SIG-M5 (cell line): ENCODE results near the gene KMT2C.

Experiments used
- DNase-seq: peaks from one replicate; lab custom pipeline; 2025; lab: John Stamatoyannopoulos, UW

KMT2C gene

DNA sequence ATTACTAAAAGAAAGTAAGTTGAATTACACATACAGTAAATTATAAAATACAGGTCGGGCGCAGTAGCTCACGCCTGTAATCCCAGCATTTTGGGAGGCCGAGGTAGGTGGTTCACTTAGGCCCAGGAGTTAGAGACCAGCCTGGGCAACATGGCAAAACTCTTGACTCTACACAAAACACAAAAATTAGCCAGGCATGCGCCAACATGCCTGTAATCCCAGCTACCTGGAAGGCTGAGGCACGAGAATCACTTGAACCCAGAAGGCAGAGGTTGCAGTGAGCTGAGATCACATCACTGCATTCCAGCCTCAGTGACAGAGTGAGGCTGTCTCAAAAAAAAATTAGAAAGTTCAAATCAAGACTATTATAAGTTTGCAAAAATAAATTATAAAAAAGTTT, 235.4 kb downstream of the KMT2C start:
- DNase-seq: no peak

DNA sequence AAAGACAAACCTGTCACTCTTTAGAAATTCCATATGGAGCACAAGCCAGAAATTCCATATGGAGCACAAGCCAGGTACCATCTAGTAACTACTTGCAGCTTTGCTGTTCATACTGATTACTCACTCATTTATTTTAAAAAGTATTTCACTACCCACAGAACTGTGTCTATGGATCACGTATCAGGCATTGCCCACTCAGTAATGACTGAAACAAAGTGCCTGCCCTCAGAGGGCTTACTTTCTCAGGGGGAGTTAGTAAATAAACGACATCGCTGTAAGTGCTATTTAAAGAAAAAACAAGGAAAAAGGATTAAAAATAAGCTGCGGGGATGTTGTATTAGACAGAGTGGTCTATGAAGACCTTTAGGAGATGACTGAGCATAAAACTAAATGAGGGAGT, 239.4 kb downstream of the KMT2C start:
- DNase-seq: no peak

DNA sequence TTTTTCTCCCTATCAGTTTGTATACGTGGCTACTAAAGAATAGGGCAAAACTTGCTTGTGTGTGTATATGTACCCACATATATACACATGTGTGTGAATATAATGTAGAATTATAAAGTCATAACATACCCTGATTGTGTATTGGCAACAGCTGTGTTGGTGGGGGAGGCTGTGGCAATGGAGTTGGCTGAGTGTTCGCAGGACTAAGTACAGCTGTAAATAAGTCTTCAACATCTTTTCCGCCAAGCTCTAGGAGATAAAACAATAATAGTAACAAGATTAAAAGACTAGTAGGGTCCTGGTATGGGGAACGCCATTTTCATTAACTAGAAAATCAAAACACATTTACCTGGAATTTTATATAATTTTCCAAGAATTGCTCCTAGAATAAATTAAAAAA, 241.9 kb downstream of the KMT2C start:
- DNase-seq: no peak

DNA sequence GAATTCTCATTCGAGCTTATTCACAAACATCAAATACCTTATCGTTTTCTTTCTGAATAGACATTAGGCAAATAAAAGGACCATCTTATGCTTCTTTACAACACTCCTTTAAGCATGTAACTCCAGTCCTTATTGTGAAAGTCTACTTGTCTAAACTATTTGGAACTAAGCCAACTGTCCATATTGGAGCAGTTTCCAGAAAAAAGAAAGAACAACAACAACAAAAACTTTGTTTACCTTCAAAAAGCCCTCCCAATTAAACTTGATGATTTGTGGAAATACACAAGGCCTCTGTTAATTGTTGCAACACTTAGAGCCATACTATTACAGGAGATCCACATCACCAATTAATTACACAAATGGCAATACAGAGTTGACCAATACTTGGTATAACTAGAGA, 246.7 kb downstream of the KMT2C start:
- no peak for DNase-seq

DNA sequence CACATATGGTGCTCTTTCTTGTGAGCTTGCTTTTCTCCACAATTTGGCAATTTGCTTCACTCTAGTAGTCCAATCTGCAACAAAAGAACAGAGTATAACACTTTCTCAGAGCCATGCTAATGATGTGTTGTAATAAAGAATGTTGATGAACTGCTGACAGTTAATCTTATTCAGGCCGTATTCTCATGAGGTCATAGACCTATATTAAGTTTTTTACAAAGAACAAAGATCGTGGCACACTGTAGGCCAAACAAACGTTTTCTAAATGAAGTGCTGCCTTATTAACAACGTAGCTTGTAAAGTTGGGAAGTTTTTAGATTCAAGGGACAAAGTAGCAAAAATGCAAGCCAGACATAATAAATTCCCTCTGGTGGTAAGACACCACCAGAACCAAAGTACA, 250.2 kb downstream of the KMT2C start:
- no peak for DNase-seq

DNA sequence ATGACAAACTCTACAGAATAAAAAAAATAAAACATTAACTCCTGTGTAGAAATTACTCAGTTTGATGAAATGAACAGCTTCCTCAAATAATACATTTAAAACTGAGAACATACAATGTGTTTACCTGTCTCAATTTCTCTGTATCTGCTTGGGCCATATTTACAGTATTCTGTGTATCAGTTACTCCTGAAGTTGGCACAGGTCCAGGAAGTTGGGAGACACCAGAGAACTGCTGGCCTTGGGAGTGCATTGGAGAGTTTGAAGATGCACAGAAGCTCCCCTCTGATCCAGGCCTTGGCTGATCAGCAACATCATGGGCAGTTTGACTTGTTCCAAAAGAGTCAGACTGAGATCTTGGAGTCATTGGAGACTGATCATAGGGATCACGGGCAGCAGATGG, 255.2 kb downstream of the KMT2C start:
- DNase-seq: no peak

DNA sequence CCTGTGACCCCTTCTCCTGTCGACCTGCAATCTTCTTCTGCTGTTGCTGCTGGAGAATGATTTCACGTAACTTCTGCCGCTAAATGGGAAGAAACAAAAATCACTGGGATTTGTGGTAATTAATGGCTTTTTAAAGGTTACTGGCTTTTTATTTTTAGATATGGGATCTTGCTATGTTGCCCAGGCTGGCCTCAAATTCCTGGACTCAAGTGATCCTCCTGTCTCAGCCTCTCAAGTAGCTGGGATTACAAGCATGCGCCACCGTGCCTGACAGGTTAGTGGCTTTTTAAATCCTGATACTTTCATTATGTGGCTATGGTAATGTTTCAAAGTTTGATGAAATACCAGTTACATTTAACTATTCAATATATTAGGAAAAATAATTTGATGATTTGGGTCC, 255.8 kb downstream of the KMT2C start:
- DNase-seq: no peak

DNA sequence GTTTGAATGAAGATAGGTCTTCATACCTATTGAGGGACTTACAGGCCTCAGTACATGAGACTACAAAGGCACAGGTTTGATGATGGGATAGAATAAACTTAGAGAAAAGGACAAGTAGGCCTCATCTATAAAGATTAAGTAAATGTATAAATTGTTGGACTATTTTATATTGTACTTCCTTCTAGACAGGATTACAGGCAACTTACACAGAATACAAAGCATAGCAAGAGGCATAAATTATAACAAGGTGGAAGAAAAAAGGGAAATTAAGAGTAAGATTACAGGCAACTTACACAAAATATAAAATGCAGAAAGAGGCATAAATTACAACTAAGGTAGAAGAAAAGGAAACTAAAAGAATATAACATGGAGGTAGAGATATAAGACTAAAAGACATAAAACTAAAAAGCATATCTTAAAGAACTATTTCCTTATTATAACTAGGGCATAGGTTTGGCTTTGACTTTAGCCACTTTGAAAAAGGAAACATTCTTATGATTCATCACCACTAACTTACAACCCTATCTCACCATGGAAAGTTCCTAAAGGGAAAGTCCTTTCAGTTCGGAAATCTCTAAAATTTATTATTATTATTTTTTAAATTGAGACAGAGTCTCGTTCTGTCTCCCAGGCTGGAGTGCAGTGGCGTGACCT, 257.3 kb downstream of the KMT2C start:
- no peak for DNase-seq

DNA sequence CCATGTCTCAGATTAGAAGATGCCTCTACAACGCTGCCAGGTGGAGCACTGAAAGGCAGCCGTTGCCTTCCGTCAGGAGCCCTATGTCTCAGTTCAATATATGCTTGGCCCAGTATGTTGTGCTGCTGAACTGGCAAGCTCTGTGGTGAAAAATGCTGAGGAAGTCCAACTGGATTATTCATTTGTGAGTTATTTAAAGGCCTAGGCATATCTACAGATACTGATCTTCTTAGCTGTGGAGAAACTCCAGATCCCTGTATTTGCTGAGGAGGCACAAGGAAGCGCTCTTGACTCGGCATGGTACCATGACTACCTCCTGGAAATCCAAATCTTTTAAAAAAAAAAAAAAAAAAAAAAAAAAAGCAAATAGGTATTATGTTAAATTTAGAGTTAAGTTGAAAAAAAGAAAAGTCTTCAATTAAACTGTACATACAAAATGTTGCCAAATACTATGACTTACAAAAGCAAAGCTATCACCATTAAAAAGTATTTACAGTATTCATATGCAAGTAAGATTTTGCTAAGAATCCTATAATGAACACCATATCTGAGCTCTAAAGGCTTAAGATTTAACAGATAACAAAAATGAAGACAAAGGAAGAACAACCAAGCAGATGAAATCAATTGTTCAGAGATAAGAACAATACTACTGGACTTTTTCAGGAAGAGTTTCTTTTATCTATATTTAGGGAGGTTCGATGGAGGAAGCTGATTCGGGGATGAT, 258.0 kb downstream of the KMT2C start:
- DNase-seq: no peak

DNA sequence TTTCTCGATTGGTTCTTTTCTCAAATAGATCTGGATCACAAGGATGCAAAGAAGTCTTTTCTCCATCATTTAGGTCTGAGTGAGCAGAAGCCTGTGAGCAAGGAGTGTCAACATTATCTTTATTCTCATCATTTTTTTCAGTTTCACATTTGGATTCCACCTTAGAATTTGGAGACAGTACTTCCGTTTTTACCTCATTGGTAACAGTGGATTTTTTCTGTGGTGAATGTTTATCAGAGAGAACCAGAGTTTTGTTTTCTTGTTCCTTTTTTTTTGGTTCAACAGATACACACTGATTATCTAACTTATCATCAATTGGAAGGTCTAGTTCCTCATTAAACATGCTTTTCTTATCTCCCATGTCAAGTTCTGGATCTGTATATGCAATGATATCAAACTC, 259.0 kb downstream of the KMT2C start:
- no peak for DNase-seq

DNA sequence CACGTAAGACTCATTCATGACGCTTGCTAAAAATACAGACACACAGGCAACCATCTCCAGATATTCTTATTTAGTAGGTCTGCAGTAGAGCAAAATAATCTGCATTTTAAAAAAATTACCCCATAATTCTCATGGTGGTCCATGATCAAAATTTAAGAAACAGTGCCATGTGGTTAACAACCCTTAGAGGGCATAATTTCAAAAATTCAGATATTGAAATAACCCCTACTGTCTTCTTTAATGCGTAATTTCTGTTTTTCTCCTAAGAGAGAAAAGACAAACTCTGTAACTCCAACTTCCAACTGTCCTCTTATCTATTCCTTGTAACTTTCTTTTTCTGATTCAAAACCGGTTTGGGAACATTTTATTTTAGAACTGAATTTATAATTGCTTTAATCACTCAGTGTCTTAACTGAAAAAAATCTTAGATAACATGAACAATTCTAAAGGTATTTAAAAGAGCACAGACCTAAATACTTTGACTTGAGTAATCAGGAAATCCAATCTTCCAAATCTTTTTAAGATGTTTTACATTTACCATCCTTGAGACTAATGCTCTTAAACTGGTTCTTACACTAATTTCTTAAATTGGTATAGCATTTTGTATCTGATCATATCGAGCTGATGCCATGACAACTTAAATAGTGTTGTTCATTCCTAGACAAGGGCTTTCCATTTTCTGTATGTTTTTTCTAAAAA, 262.3 kb downstream of the KMT2C start:
- DNase-seq: no peak

DNA sequence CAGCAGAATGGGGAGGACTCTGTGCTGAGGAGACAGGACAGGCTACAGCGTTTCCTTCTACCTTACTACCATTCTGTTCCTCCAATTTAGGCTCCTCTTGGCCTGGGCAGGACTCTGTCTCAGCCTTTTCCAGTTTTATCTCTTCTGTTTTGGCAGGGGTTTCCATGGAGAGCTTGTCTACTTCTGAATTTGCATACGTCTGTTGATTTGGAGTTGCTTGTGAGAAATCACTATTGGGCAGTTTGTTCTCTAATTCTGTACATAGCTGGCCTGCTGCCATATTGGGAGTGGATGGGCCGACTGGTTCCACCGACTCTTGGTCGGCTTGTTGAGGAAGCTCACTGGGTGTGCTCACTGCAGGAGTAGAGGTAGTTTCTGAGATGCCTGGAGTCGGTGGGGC, 273.5 kb downstream of the KMT2C start:
- no peak for DNase-seq

DNA sequence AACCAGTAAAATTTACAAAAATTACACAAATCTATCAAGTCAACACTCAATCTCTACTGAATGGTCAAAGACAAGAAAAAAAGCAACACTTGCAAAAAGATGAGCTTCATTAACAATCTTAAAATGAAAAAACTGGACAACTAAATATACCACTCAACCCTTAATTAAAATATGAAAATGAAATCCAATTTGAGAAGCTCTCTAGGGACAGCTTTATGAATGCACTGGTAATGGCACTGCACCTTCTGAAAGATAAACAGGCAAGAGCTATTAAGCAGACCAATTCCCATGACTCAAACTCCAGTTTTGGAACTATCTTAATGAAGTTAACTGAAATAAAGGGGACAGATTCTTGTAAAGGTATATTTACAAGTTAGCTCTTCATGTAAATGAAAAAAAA, 274.6 kb downstream of the KMT2C start:
- DNase-seq: no peak

DNA sequence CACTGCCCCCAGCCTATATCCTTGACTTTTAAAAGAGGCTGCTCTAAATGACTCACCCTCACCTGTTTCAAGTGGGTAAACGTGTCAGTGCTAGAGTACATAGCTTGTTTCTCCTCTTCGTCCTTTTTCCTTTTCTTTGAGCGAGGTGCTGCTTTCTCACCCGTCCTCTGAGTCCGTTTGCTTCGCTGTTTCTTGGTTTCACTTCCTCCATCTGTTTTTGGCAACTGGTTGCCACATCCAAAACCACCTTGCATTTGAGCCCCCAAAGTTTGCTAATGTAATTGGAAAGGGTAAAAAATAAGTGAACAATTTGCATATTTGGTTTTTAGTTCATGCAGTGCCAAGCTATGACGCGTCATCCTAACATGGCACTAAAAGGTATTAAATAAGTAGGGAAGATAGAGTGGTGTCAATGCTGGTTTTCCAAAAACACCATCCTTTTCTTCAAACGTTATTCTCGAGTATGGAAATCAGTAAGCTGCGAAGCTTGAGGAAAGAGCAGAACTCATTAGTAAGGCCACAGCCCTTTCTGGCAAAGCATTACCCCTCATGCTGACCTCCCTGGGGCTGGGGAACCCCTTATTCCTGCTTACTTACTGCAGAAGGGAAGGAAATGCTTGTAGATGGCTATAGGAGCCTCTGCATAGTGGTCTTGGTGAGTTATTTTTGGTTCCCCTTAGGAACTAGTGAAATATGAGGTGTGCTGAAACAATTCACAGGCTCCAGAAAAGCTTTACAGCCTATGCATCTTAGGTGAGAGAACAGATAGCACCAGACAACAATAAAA, 276.8 kb downstream of the KMT2C start:
- DNase-seq: peak; percentile 80

DNA sequence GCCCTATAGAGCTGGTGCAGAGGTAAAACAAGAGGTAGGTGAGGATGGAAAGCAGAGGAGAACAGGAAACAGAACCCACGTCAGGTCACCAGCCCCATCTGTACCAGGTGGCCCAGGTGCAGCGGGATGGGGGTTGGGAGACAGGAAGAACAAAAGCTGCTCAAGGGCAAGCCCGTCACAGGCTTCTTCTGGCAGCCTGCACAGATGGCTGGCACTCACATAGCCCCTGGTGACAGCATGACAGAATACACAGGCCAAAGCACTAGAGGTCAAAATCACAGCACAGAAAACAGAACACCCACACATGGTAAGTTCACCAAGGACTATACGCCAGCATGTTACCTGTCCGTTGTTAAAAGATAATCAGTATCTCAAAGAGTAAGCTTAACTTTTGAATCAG, 283.5 kb downstream of the KMT2C start:
- DNase-seq: no peak

DNA sequence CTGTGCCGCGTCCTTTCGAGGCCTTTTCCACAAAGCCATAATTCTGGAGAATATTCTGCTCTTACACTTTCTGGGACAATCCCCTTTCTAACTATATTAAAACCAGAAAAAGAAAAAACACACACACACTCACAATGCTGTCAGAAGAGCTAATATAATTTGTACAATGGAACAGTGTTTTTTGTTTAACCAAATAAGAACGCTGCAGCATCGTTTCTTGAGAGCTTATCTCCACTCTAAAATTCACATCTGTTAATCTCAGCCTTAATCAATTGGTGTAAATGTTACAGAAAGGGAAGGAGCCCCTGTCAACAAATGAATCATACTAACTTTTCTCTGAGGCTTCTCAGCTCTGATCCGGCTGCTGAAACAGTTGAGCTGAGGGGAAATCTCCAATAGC, 286.4 kb downstream of the KMT2C start:
- DNase-seq: no peak

DNA sequence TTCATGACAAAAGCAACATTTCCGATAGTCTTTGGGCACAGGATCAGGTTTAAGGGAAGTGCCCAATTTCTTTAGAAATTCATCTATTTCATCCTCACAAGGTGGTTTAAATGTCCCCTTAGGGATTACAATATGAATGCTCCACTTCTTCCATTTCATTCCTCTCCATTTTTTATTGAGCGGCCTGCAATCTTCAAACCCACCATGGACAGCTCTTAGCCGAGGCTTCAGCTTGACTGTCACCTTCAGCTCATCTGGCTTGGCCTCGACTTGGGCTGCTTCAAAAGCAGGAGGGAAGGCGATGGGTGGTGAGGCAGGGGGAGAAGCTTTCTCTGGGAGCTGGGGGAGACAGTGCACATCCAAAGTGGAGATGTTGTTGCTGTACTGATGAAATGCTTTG, 287.1 kb downstream of the KMT2C start:
- DNase-seq: no peak

DNA sequence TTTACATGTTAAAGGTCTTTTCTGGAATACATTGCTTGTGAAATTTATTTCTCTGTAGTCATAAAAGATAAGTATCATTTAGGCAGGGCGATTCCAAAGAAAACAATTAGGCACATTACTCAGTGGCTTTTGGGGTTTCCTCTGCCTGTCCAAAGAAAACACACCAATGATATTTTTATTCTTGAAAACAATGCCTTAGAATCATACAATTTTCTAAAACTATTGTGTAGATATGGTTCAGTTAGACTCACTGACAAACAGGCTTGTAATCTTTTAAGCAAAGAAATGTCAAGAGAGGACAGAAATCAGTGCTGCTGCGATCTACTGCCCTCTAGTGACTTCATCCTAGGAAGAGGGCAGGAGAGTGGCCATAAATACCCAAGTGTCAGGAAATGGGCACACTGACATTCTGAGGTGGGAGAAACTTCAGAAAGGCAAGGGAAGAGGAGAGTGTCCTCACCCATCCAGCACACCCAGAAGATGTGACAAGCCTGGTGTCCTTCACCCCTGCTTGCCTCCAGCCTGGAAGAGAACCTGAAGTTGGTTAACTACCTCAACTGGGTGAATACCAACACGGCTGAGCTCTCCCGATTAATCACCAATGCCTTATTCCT, 289.8 kb downstream of the KMT2C start:
- no peak for DNase-seq

DNA sequence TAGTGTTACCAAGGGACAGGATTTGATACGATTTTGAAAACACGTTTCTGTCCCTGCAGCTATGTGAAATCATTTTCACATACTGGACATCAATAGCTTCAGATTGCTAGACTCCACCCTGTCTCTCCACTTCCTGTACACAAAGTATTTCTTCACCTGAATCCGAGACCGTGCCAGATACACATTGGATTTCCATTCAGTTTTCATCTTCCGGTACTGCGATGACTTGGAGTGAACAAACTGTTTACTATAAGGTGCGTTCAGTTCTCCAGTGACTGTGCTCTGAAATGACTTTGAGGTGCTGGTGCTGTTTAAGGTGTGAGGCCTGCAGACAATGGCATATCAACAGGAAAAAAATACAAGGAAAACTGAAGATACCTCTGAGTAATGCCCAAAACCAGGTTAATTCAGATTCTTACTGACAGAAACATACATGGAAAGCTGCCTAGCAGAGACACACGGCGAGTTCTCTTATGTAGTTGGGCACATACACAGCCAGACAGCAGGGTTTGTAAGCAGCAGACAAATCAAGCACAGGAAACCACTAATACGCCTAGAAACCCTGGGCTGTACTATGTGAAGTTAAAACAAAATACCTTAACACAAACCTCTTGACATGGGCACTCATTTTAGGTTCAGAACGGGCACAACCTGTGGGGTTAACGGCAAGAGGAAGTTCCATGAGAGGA, 291.1 kb downstream of the KMT2C start:
- DNase-seq: no peak

DNA sequence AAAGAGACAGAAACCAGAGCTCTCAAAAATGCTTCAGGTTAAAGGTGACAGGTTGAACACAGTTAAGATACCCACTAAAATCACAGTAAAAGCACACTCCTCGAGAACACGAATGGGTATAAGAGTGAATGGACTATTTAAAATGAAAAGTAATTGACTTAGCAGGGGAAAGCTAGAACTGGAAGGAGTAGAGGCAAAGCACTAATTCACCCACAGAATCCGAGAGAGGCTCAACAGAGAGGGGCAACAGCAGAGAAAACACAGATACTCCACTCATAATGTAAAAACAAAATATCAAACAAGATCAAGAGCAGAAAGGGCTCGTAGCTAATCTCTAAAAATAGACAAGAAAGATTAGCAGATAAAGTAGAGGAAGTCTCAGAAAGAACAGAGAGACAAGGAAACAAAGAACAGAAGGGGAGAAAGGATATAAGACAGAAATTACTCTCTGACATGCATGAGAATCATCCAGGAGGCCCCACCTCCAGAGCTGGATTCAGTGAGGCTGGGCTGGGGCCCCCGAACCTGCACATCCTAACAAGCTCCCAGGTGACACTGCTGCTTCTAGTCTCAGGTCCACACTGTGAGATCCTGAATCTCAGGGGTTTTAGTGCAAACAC, 292.7 kb downstream of the KMT2C start:
- no peak for DNase-seq

DNA sequence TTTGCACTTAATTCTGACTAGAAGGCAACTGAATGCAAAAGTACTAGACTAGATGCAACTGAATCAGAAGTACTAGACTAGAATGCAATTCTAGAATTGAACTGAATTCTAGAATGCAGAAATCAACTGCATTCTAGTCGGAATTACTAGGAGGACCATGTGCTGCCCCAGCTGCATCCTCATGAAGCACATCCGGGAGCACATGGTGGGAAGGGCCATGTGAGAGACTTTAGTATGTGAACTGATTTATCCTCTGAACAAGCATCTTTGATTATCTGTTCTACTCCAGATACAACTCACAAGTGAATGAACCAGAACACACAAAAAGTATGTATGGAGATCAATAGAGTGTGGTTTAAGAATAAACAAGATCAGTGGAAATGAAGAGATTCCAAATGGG, 295.2 kb downstream of the KMT2C start:
- no peak for DNase-seq
